Prostate gland (tissue), 2 donors: Measurements from ENCODE around the gene BMP7.

Experiments
- CTCF ChIP-seq, 4 experiments: fragments of 200-600 bp in 2 of 4; fragments of 450-650 bp in 2 of 4; sonication (generic) in 2 of 4; IDR thresholded peaks; 1 replicate in 3 of 4; 2 replicates in 1 of 4; pipeline ENCODE4 v1.5.1; 2016 to 2019; ENCODE audit warnings: antibody characterized with exemption in 4 of 4, mild to moderate bottlenecking in 2 of 4, moderate library complexity in 2 of 4
- POLR2A ChIP-seq: fragments of 450-650 bp; IDR thresholded peaks from one replicate; pipeline ENCODE4 v1.6.1; 2016; ENCODE audit warnings: antibody characterized with exemption, mild to moderate bottlenecking
- POLR2AphosphoS5 ChIP-seq: sonication (generic); formaldehyde crosslinking; IDR thresholded peaks from one replicate; pipeline ENCODE4 v1.6.1; 2017; ENCODE audit warnings: antibody characterized with exemption

DNA sequence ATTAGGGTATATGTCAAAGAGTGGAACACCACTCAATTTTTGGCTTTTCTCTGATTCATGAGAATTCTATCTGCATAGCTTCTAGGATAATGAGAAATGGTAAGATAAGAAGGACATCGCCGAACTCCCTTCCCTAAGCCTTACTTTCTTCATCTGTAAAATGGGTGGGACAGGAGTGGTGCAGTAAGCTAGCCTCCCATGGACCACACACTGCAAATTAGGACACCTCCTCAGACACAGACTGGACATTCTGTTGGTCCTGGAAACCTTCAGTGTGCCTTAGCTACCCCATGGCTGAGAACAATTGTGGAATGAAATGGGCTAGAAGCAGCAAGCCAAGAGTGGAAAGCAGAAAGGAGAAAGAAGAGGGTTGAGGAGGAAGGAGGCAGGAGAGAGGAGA, 89.6 kb downstream of the BMP7 start:
- TF ChIP-seq POLR2AphosphoS5 = no peak
- TF ChIP-seq CTCF (IDR thresholded peaks at IDR 0.05) = no peak
- TF ChIP-seq POLR2A = no peak
